Caco-2 (cell line): Measurements from ENCODE around the gene MRPL51. TPM values are rescaled to one million over a fixed set of nuclear protein-coding genes. Genes with fewer than 3 reads are reported as not detected.

ENCODE experiments used
- BruUV-seq: library from RNA; stranded (reverse); fragments of 400-500 nt; replicated peaks from 2 replicates; lab custom pipeline; 2021; lab: Mats Ljungman, UMichigan
- CTCF ChIA-PET: fragments of 300-600 bp; sonication (Branson Sonifier 250); formaldehyde crosslinking; loops from one replicate; lab custom pipeline; 2022; ENCODE audit warnings: antibody characterized with exemption; lab: Charles Lee
- POLR2A ChIA-PET: fragments of 300-600 bp; sonication (Branson Sonifier 250); formaldehyde crosslinking; loops from one replicate; lab custom pipeline; 2022; ENCODE audit warnings: antibody characterized with exemption; lab: Charles Lee
- DNase-seq, 2 experiments: peaks; one replicate each; pipeline versions ENCODE4 v3.0.0 to v3.0.0-alpha.2; 2020 to 2022
- H3K27me3 ChIP-seq: replicated peaks from 2 replicates; pipeline ENCODE4 v1.6.0; 2011; ENCODE audit warnings: low read length; ENCODE audit not compliant: control insufficient read depth, insufficient read depth
- H3K36me3 ChIP-seq: 2 replicates; pipeline ENCODE4 v1.5.1; 2011; ENCODE audit warnings: low read length; ENCODE audit not compliant: control insufficient read depth, insufficient read depth
- H3K4me1 ChIP-seq: fragments of 250-450 bp; sonication (Bioruptor Pico); 2 replicates; pipeline ENCODE4 v1.5.1; 2020; ENCODE audit warnings: mild to moderate bottlenecking
- H3K4me3 ChIP-seq: 2 replicates; pipeline ENCODE4 v1.5.1; 2011; ENCODE audit warnings: low read depth, mild to moderate bottlenecking, control low read depth, low read length
- H3K9me3 ChIP-seq: fragments of 250-450 bp; sonication (Bioruptor Pico); 2 replicates; pipeline ENCODE4 v1.5.1; 2020; ENCODE audit warnings: mild to moderate bottlenecking, moderate library complexity
- H3K27ac Mint-ChIP-seq: one replicate; pipeline ENCODE4 v1.8.0; 2022; ENCODE audit warnings: mixed read lengths; ENCODE audit not compliant: unreplicated experiment
- H3K27me3 Mint-ChIP-seq: one replicate; pipeline ENCODE4 v1.8.0; 2022; ENCODE audit warnings: mixed read lengths; ENCODE audit not compliant: insufficient read depth, unreplicated experiment
- H3K36me3 Mint-ChIP-seq: one replicate; pipeline ENCODE4 v1.8.0; 2022; ENCODE audit warnings: mild to moderate bottlenecking, mixed read lengths; ENCODE audit not compliant: insufficient read depth, unreplicated experiment
- H3K4me1 Mint-ChIP-seq: one replicate; pipeline ENCODE4 v1.8.0; 2022; ENCODE audit warnings: low read depth, mixed read lengths; ENCODE audit not compliant: unreplicated experiment
- H3K4me3 Mint-ChIP-seq: one replicate; pipeline ENCODE4 v1.8.0; 2022; ENCODE audit warnings: mild to moderate bottlenecking, moderate library complexity, mixed read lengths; ENCODE audit not compliant: unreplicated experiment
- H3K9me3 Mint-ChIP-seq: one replicate; pipeline ENCODE4 v1.8.0; 2022; ENCODE audit warnings: mixed read lengths; ENCODE audit not compliant: unreplicated experiment
- intact Hi-C: fragments of 100-400 bp; cut with micrococcal nuclease; formaldehyde crosslinking; loops from one replicate; pipeline ENCODE4 v1.10.0; 2022; ENCODE audit not compliant: unreplicated experiment
- total RNA-seq: library from RNA; stranded (reverse); gene quantifications from 2 replicates; pipeline ENCODE4 v1.2.3, GENCODE V29; 2022
- TF ChIP-seq, protein P1 (sequence below), 2 experiments: fragments of 200-600 bp in 1 of 2; IDR thresholded peaks; 1 replicate in 1 of 2; 2 replicates in 1 of 2; pipeline versions ENCODE4 v1.5.1 to v1.8.0; 2011 to 2022; ENCODE audit warnings: antibody characterized with exemption in 1 of 2, control low read depth in 1 of 2, inconsistent platforms in 1 of 2, low read depth in 1 of 2, low read length in 1 of 2, mild to moderate bottlenecking in 1 of 2, moderate library complexity in 1 of 2; ENCODE audit not compliant: insufficient read depth in 1 of 2, severe bottlenecking in 1 of 2, unreplicated experiment in 1 of 2

MRPL51 gene
- total RNA-seq, 1 experiment from 2014 or later, result 456 TPM

DNA sequence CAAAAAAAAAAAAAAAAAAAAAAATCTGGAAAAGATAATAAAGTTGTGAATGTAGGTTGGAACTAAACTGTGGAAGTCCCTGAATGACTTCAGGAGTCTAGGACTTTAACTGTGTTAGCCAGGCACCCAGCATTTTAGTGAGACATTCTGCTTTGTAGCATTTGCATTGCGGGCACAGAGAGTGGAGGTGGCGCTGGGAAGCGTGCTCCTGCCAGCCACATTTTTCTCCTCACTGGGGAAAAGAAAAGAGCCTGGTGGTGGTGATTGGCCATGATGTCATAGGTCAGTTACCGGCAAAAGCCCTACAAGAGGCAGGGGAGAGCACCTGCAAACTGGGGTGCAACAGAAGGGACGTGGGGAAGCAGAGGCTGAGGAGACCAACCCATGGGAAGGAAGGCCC, 31.6 kb upstream of the MRPL51 start:
- Histone ChIP-seq H3K27me3 (no peaks in the 10 kb centered on the region), H3K36me3 (peaks cover 24% of the 10 kb centered on the region), H3K4me3 (no peak overlapping the region), H3K4me1 (peaks cover 25% of the 10 kb centered on the region), H3K9me3 (no peaks in the 10 kb centered on the region)
- H3K27me3 Mint-ChIP-seq, result no peaks in the 10 kb centered on the region
- POLR2A ChIA-PET, result interaction anchor here (1.0 to 1.6 kb wide), 2 partner anchors 10 to 73 kb away, joined by 4 to 13 read pairs; partner anchors contain the start of genes GAPDH and TAPBPL
- intact Hi-C loops, result no loop called here
- H3K36me3 Mint-ChIP-seq, result peaks cover 100% of the 10 kb centered on the region
- BruUV-seq, result no TSS peak
- TF ChIP-seq, protein P1, sequence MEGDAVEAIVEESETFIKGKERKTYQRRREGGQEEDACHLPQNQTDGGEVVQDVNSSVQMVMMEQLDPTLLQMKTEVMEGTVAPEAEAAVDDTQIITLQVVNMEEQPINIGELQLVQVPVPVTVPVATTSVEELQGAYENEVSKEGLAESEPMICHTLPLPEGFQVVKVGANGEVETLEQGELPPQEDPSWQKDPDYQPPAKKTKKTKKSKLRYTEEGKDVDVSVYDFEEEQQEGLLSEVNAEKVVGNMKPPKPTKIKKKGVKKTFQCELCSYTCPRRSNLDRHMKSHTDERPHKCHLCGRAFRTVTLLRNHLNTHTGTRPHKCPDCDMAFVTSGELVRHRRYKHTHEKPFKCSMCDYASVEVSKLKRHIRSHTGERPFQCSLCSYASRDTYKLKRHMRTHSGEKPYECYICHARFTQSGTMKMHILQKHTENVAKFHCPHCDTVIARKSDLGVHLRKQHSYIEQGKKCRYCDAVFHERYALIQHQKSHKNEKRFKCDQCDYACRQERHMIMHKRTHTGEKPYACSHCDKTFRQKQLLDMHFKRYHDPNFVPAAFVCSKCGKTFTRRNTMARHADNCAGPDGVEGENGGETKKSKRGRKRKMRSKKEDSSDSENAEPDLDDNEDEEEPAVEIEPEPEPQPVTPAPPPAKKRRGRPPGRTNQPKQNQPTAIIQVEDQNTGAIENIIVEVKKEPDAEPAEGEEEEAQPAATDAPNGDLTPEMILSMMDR (IDR thresholded peaks at IDR 0.05; ENCODE audit: insufficient read depth in 1 of 2, low read depth in 1 of 2, low read length in 1 of 2, severe bottlenecking in 1 of 2, unreplicated experiment in 1 of 2), result no peak
- H3K9me3 Mint-ChIP-seq, result no peaks in the 10 kb centered on the region
- CTCF ChIA-PET, result interaction anchor here (0.7 kb wide), 1 partner anchor 10 kb away, joined by 3 read pairs; no protein-coding TSS in a partner anchor
- no peak overlapping the region for H3K4me3 Mint-ChIP-seq
- H3K4me1 Mint-ChIP-seq, result peaks cover 21% of the 10 kb centered on the region
- no peak overlapping the region for H3K27ac Mint-ChIP-seq
- no peak for DNase-seq

DNA sequence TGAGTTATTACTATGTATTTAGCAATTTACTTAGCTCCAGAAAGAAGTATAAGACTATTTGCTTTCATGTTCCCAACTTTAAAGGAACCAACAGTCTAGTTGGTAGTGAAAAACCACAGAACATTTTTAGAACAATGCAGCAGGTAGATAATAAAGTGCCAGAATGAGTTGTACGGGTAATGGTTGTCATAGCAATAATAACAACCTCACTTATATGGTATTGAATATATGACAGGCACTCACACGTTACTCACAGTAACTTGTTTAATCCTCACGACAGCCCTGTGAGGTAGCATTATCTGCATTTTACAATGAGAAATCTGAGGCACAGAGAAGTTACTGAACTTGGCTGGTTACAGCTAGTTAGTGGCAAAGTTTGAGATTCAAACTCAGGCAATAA, 30.6 kb upstream of the MRPL51 start:
- BruUV-seq, result no TSS peak
- Mint-ChIP-seq H3K4me3 (no peak overlapping the region), H3K4me1 (peaks cover 12% of the 10 kb centered on the region), H3K36me3 (peaks cover 100% of the 10 kb centered on the region), H3K9me3 (no peaks in the 10 kb centered on the region), H3K27ac (no peak overlapping the region), H3K27me3 (no peaks in the 10 kb centered on the region)
- Histone ChIP-seq H3K4me1 (peaks cover 16% of the 10 kb centered on the region), H3K4me3 (no peak overlapping the region), H3K27me3 (no peaks in the 10 kb centered on the region), H3K9me3 (no peaks in the 10 kb centered on the region), H3K36me3 (peaks cover 23% of the 10 kb centered on the region)
- no peak for DNase-seq
- intact Hi-C loops, result no loop called here
- POLR2A ChIA-PET, result interaction anchor here (1.0 to 1.6 kb wide), 2 partner anchors 10 to 72 kb away, joined by 4 to 13 read pairs; partner anchors contain the start of genes GAPDH and TAPBPL
- TF ChIP-seq, protein P1 (IDR thresholded peaks at IDR 0.05; ENCODE audit: insufficient read depth in 1 of 2, low read depth in 1 of 2, low read length in 1 of 2, severe bottlenecking in 1 of 2, unreplicated experiment in 1 of 2), result no peak
- CTCF ChIA-PET, result interaction anchor here (0.7 to 1.0 kb wide), 2 partner anchors 9 to 14 kb away, joined by 3 to 5 read pairs; no protein-coding TSS in a partner anchor

DNA sequence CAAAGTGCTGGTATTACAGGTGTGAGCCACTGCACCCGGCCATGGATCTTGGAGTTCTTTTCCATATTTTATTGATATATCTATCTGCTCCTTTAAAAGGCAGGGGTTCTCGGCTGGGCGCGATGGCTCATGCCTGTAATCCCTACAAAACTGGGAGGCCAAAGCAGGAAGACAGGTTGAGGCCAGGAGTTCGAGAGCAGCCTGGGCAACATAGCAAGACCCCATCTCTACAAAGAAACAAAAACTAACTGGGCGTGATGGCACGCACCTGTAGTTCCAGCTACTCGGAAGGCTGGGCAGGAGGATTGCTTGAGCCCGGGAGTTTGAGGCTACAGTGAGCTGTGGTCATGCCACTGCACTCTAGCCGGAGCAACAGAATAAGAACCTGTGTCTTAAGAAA, 29.1 kb upstream of the MRPL51 start:
- CTCF ChIA-PET, result no interaction called here
- intact Hi-C loops, result no loop called here
- Histone ChIP-seq H3K9me3 (no peaks in the 10 kb centered on the region), H3K36me3 (peaks cover 24% of the 10 kb centered on the region), H3K27me3 (no peaks in the 10 kb centered on the region), H3K4me3 (no peak overlapping the region), H3K4me1 (peaks cover under 1% of the 10 kb centered on the region; the same call in 1 of the 2 replicates)
- peaks cover 100% of the 10 kb centered on the region for H3K36me3 Mint-ChIP-seq
- DNase-seq, result no peak
- H3K27ac Mint-ChIP-seq, result no peak overlapping the region
- TF ChIP-seq, protein P1 (IDR thresholded peaks at IDR 0.05; ENCODE audit: insufficient read depth in 1 of 2, low read depth in 1 of 2, low read length in 1 of 2, severe bottlenecking in 1 of 2, unreplicated experiment in 1 of 2), result no peak
- no TSS peak for BruUV-seq
- H3K4me3 Mint-ChIP-seq, result no peak overlapping the region
- POLR2A ChIA-PET, result no interaction called here
- H3K4me1 Mint-ChIP-seq, result no peaks in the 10 kb centered on the region
- H3K27me3 Mint-ChIP-seq, result no peaks in the 10 kb centered on the region
- H3K9me3 Mint-ChIP-seq, result no peaks in the 10 kb centered on the region
